ENCODE measurements around the gene PLA2G2D. TPM values are rescaled to one million over a fixed set of nuclear protein-coding genes. Genes with fewer than 3 reads are reported as not detected.

PLA2G2D gene
- total RNA-seq, 1 donor from 2014 or later: not detected

DNA sequence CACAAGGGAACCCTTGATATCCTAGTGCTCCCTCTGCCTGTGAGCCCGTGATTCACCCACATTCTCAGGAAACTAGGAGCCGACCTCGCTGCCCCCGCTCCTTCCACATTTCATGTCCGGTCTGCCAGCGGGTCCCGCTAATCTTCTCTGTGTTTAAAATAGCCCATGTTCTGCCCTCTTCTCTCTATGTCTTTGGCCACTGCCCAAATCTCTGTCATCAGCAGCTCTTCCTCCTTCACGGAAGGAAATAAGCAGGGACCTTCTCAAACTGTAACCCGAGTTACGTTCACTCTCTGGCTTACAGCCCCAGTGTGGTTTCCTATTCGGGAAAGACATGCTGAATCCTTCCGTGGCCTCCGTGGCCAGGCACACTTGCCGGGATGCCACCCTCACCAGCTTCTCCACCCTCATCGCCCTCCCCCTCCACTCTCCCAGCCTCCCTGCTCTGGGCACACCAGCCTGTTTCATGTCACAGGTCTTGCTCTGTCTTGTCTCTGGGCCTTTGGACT lies 45.4 kb upstream of the PLA2G2D start:
- Mint-ChIP-seq H3K4me3 (ENCODE audit: unreplicated experiment) (no peak overlapping the region), H3K4me1 (ENCODE audit: low read depth, unreplicated experiment) (no peaks in the 10 kb centered on the region), H3K27me3 (ENCODE audit: unreplicated experiment) (peaks cover 12% of the 10 kb centered on the region), H3K9me3 (ENCODE audit: unreplicated experiment) (peaks cover 2% of the 10 kb centered on the region), H3K36me3 (ENCODE audit: unreplicated experiment) (peaks cover 17% of the 10 kb centered on the region), H3K27ac (ENCODE audit: unreplicated experiment) (no peak overlapping the region)
- TF ChIP-seq, protein P1, sequence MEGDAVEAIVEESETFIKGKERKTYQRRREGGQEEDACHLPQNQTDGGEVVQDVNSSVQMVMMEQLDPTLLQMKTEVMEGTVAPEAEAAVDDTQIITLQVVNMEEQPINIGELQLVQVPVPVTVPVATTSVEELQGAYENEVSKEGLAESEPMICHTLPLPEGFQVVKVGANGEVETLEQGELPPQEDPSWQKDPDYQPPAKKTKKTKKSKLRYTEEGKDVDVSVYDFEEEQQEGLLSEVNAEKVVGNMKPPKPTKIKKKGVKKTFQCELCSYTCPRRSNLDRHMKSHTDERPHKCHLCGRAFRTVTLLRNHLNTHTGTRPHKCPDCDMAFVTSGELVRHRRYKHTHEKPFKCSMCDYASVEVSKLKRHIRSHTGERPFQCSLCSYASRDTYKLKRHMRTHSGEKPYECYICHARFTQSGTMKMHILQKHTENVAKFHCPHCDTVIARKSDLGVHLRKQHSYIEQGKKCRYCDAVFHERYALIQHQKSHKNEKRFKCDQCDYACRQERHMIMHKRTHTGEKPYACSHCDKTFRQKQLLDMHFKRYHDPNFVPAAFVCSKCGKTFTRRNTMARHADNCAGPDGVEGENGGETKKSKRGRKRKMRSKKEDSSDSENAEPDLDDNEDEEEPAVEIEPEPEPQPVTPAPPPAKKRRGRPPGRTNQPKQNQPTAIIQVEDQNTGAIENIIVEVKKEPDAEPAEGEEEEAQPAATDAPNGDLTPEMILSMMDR (IDR thresholded peaks at IDR 0.05; ENCODE audit: partially characterized antibody, unreplicated experiment): no peak
- no peak for DNase-seq

DNA sequence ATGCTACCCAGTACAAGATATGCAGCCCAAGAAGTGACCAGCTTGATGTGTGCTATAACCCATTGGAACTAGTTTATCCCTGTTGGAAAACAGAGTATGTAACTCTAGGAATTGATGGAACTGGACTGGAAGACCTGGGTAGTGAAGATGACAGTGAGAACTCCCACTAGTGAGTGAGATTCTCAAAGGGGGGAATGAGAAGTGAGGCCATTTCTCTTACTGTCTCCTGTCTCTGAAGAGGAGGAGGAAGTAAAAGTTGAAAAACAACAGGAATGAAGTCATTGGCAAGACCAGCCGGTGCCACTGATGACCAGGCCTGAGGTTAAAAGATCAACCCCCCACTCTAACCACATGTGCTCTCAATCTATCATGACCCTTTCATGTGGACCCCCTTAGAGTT lies 40.7 kb upstream of the PLA2G2D start:
- peaks cover 9% of the 10 kb centered on the region for H3K27me3 Mint-ChIP-seq (ENCODE audit: unreplicated experiment)
- H3K27ac Mint-ChIP-seq (ENCODE audit: unreplicated experiment): no peak overlapping the region
- DNase-seq: no peak
- peaks cover 8% of the 10 kb centered on the region for H3K4me1 Mint-ChIP-seq (ENCODE audit: low read depth, unreplicated experiment)
- TF ChIP-seq, protein P1 (IDR thresholded peaks at IDR 0.05; ENCODE audit: partially characterized antibody, unreplicated experiment): no peak
- H3K9me3 Mint-ChIP-seq (ENCODE audit: unreplicated experiment): peaks cover 4% of the 10 kb centered on the region
- H3K36me3 Mint-ChIP-seq (ENCODE audit: unreplicated experiment): peaks cover 13% of the 10 kb centered on the region
- H3K4me3 Mint-ChIP-seq (ENCODE audit: unreplicated experiment): no peak overlapping the region

- no peak overlapping the region for H3K4me3 Mint-ChIP-seq (ENCODE audit: unreplicated experiment)
- TF ChIP-seq, protein P1 (IDR thresholded peaks at IDR 0.05; ENCODE audit: partially characterized antibody, unreplicated experiment): no peak
- H3K9me3 Mint-ChIP-seq (ENCODE audit: unreplicated experiment): peaks cover 3% of the 10 kb centered on the region
- no peak for DNase-seq
- peaks cover 8% of the 10 kb centered on the region for H3K4me1 Mint-ChIP-seq (ENCODE audit: low read depth, unreplicated experiment)
- no peak overlapping the region for H3K27ac Mint-ChIP-seq (ENCODE audit: unreplicated experiment)
- peaks cover 4% of the 10 kb centered on the region for H3K27me3 Mint-ChIP-seq (ENCODE audit: unreplicated experiment)
- peaks cover 5% of the 10 kb centered on the region for H3K36me3 Mint-ChIP-seq (ENCODE audit: unreplicated experiment)
These were observed 39.2 kb upstream of the PLA2G2D start for GRCh38 chr1:20158358-20159070.

DNA sequence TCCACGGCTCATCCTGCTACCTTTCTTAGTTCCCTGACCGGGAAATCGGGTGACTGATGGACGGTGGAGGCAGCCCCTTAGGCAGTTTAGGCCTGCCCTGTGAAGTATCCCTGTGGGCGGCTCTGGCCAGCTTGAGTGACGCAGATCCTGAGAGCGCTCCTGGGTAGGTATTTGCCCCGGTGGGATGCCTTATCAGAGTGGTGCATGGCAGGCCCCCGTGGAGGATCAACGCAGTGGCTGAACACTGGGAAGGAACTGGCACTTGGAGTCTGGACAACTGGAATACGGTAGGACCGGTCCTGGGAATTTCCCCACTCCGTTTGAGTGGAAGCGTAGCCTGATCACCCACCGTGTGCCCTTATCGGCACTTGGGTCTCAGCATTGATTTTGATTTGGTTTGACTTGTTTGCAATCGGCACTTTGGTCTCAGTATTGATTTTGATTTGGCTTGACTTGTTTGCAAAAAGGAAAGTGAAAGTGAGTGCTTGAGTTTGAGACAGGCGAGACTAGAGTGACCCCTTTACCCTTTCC lies 35.0 kb upstream of the PLA2G2D start:
- Mint-ChIP-seq H3K27me3 (ENCODE audit: unreplicated experiment) (no peaks in the 10 kb centered on the region), H3K27ac (ENCODE audit: unreplicated experiment) (no peak overlapping the region), H3K4me1 (ENCODE audit: low read depth, unreplicated experiment) (peaks cover 8% of the 10 kb centered on the region), H3K9me3 (ENCODE audit: unreplicated experiment) (peaks cover 2% of the 10 kb centered on the region), H3K4me3 (ENCODE audit: unreplicated experiment) (no peak overlapping the region), H3K36me3 (ENCODE audit: unreplicated experiment) (no peaks in the 10 kb centered on the region)
- TF ChIP-seq, protein P1 (IDR thresholded peaks at IDR 0.05; ENCODE audit: partially characterized antibody, unreplicated experiment): no peak
- DNase-seq: peak; percentile 14

DNA sequence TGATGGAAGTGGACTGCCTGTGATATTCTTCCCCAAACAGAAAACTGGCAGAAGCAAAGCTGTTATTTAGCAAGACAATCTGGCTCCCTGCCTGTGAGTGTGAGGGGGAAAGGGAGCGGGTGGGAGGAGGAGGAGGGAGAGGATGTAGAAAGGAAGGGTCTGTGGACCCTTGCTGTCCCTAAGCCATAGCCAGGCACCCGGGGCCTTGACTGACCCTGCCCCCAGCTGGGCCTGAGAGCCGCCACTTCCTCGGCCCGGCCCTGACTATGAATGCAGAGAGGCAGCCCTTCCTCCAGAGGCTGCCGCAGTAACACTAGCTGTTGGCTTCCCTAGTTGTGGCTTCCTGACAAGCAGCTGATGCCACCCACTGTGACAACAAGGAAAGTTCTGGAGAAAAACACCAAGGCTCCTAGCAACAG lies 33.7 kb upstream of the PLA2G2D start:
- Mint-ChIP-seq H3K4me3 (ENCODE audit: unreplicated experiment) (no peak overlapping the region), H3K9me3 (ENCODE audit: unreplicated experiment) (peaks cover 2% of the 10 kb centered on the region), H3K27ac (ENCODE audit: unreplicated experiment) (no peak overlapping the region), H3K27me3 (ENCODE audit: unreplicated experiment) (no peaks in the 10 kb centered on the region), H3K36me3 (ENCODE audit: unreplicated experiment) (no peaks in the 10 kb centered on the region), H3K4me1 (ENCODE audit: low read depth, unreplicated experiment) (peaks cover 8% of the 10 kb centered on the region)
- TF ChIP-seq, protein P1 (IDR thresholded peaks at IDR 0.05; ENCODE audit: partially characterized antibody, unreplicated experiment): no peak
- DNase-seq: peak; percentile 31

All from glutamatergic neuron (in vitro differentiated cells).